NCI-H524 (cell line): ENCODE measurements around the gene MS4A14.
"Not testable (repeated sequence)": the region's sequence is repeated elsewhere in the genome, so short reads cannot be mapped to it uniquely, and the experiment has no call there.

Source experiments
- DNase-seq, 2 experiments: peaks; one replicate each; lab custom pipeline; 2025; lab: John Stamatoyannopoulos, UW

MS4A14 gene

DNA sequence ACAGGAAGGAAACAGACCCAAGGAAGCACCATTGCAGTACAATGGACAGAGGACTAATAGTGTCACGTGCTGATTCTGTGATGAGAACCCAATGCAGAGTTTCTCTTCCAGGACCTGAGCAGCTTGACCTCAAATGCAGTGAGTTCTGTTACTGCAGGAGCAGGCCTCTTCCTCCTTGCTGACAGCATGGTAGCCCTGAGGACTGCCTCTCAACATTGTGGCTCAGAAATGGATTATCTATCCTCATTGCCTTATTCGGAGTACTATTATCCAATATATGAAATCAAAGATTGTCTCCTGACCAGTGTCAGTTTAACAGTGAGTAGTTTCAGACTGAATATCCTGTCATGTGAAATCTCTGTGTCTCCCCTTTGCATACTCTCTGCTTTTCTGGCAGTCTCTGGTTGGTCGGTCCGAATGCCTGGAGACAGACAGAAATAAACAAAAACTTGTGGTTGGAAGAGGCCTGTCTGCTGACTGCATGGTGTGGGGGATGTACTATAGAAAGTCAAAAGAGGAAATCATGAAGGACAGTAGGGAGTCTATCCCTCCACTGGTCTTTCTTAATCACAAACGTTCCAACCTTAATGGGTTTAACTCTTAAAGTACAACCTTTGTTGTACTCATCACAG, 6.9 kb upstream of the MS4A14 start:
- DNase-seq = no peak

DNA sequence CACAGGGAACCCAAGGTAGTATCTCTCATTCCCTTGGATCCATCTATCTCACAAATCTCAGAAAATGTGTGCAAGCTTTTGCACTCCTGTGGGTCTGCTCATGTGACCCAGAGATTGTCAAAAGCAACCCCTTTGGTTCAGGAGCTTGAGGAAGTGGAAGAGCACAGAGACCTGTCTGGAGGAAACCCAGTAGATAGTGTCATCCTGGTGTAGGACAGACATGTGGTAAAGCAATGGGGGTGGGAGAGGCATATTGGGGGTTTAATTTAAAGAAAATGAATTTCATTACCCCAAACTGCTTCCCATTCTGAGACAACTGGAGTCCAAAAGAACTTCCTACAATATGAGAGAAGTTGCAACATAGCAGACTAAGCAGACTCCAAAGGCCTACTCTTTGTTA, 5.8 kb upstream of the MS4A14 start:
- DNase-seq = no peak

DNA sequence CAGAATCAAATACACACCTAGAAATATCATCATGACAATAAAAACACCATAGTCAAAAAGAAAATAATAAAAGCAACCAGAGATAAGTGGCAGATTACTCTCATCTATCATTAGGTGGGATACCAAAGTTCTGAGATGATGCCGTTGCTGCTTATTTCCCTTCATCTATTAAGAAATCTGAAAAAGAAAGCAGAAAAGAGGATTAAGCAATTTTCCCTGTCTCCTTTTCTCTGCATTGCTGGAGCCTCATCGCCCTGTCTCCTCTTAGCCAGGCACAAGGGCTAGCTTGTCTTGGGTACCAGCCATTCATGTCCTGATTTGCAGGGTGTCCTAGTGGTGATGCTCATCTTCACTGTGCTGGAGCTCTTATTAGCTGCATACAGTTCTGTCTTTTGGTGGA, 3.9 kb upstream of the MS4A14 start:
- no peak for DNase-seq

DNA sequence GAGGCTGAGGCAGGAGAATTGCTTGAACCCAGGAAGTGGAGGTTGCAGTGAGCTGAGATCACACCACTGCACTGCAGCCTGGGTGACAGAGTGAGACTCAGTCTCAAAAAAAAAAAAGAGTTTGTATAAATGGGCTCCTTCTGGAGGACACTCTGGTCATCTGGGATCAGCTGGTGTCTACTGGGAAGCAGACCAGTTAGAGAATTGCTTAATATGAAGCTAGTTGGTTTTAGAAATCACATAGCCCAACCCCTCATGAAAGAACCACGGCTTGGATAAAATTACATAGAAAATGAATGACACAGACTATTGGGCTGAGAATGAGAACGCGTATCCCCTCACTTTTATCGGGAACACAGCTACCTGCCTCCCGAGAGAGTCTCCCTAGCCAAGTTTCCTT, 3.2 kb upstream of the MS4A14 start:
- no peak for DNase-seq

DNA sequence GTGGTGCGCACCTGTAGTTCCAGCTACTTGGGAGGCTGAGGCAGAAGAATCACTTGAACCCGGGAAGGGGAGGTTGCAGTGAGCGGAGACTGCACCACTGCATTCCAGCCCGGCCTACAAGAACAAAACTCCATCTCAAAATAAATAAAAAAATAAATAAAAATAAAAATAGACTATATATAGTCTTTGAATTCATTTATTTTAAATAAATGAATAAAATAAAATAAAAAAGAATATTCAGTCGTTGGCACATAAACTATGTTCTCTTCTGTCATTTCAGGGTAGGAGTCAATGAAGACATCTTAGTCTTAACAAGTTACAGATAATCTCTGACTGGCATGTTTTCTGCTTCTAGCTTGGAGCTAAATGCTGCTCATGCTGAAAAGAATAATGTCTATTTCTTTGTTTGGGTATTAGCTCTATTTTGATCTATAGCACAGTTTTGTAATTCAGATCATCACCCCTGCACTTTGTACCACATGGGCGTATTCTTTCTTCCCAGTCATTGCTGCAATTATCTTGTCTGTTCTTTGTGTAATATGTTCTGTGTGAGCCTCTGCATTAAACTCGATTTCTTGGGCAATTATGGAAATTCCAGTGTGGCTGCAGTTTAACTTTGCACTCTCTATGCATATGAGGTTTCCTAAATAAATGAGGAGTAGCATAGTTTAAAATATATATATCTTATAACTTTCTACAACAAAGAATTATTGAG, 1.4 kb upstream of the MS4A14 start:
- DNase-seq = no peak

DNA sequence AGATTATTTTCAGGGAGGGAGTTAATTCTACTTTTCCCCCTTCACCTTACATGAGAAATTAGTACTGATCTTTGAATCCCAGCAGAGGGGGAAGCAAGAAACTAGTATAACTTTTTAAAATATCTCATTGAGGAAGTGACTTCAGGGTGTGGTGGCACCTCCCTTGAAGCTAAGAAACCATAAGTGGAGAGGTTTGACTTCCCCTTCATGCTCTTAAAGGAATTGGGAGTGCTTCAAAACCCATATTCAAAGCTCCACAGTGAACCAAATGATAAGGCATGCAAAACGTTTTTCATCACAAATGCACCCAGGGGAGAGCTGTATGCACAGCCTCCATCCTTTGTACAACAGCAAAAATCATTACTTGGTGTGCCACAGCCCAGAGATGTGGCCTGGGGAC, 540 bp downstream of the MS4A14 start:
- DNase-seq = no peak

DNA sequence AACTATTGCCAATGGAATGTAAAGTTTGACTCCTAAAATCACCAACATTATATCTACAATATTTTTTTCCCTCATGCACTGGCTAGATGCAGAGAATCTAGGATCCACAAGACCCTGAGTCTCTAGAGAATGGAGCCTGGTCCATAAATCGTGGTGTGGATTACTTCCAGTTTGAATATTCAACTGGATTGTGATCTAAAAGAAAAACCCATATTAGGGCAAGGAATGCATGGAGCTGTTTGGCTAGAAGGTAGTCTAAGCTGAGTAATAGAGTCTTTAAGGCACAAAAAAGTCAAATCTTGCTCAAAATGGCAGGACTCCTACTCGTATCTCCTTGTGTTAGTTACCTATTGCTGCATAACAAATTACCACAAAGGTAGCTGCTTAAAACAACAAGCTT, 23.8 kb downstream of the MS4A14 start:
- DNase-seq = no peak

DNA sequence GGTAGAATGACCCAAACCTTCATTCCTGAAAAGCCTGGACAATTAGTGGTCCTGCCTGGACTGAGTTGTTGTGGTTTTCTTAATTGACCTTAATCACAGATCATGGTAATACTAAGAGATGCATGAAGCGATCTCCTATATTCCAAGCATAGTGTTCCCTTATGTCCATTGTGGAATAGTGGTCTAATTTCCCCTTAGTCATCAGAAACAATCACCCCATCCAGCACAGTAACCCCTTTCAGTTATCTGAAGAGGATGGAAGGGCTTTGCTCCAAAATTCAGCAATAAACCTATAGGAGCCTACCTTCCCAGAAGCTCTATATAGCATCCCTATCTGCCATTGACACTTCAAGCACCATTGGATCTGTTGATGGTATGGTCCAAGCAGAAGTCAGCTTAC, 26.4 kb downstream of the MS4A14 start:
- DNase-seq = no peak

DNA sequence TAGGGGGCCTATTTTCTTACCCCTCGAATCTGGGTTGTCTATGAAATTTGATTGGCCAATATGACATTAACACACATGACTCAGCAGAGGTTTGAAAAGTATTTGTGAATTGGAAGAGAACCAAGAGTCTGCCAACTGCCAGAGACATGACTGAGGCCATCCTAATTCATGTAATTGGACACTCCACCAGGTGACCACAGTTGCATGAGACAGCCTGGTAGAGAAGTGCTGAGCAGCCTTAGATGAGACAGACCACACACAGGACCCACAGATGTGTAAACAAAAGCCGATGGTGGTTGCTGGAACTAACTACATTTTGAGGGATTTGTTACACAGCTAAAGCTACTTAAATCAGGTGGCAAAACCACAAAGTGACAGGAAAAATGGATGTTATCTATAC, 32.3 kb downstream of the MS4A14 start:
- no peak for DNase-seq

DNA sequence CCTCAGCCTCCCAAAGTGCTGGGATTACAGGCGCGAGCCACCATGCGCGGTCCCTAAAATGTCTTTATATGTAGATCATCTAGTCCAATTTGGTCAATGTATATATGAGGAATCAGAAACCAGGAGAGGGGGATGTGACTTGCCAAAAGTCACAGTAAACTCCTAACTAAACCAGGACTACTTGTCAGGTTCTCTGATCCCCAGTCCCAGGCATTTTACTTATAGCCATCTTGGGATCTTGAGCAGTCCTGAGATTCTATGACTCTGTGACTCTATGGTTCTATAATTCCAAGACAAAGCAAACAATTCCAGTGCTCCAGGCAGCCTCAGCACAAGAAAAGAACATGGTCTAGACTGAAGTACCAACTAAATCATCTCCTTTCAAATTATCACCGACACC, 33.0 kb downstream of the MS4A14 start, which contains the start of gene MS4A5:
MS4A5 (plus strand) TSS at position 301 of the 400 bp plus-strand sequence. CDS start 103 bp downstream, outside the sequence.
- no peak for DNase-seq

DNA sequence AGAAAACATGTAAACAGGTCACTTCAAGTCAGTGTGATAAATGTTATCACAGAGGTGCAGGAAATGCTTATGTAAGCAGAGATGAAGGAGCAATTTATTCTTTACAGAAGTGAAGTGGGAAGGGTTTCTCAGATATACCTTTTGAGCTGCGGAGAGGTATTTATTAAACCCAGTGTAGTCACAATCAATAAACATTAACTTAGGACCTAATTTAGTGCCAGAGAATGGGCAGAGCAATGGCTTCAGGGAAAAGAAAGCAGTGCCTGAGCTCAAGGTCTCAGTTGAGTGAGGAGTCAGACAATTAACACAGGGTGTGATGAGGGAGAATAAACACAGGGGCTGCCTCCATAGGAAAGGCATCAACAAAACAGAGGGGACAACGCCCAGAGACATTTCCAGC, 35.0 kb downstream of the MS4A14 start:
- DNase-seq = no peak

DNA sequence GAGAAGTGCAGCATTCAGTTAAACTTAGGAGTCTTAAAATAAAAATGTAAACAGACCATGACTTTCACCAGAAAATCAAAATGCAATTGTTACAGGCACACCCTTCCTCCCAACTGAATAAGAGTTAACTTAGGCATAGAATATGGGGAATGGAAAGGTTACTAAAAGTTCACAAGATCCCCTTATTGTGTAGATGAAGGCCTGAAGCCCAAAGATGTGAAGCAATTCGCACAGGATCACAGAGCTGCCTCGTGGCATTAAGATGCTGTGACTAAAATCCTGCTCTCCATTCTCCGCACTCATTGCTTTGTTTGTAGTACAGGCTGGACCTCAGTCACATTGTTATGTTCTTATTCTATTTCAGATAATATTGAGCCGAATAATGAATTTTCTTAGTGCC, 37.1 kb downstream of the MS4A14 start:
- no peak for DNase-seq

DNA sequence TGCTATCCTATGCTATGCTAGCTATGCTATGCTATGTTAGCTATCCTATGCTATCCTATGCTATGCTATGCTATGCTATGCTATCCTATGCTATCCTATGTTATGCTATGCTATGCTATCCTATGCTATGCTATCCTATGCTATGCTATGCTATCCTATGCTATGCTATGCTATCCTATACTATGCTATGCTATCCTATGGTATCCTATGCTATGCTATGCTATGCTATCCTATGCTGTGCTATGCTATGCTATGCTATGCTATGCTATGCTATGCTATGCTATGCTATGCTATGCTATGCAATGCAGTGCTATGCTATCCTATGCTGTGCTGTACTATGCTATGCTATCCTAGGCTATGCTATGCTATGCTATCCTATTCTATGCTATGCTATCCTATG, 50.8 kb downstream of the MS4A14 start:
- DNase-seq = no peak

DNA sequence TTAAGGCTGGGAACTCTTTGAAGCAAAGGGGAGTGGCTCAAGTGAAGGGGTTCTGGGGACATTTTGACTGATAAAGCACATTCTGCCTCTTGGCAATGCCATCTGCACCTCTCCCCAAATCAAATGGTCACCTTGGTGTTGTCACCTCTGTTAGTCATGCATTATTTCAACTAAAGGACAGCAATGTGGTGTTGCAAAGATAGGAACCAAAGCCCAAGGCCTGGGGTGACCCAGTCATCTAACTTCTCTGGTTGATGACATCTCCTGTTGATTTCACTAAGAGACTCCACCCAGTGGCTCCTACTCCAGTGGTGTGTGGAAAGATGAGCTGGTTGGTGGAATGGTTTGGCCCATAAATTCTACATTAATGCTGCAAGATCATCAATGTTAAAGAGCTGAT, 51.6 kb downstream of the MS4A14 start:
- DNase-seq = no peak

DNA sequence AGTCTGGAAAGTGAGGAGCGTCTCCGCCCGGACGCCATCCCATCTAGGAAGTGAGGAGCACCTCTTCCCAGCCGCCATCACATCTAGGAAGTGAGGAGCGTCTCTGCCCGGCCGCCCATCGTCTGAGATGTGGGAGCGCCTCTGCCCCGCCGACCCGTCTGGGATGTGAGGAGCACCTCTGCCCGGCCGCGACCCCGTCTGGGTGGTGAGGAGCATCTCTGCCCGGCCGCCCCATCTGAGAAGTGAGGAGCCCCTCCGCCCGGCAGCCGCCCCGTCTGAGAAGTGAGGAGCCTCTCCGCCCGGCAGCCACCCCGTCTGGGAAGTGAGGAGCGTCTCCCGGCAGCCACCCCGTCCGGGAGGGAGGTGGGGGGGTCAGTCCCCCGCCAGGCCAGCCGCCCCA, 54.9 kb downstream of the MS4A14 start:
- DNase-seq = not testable (repeated sequence)

DNA sequence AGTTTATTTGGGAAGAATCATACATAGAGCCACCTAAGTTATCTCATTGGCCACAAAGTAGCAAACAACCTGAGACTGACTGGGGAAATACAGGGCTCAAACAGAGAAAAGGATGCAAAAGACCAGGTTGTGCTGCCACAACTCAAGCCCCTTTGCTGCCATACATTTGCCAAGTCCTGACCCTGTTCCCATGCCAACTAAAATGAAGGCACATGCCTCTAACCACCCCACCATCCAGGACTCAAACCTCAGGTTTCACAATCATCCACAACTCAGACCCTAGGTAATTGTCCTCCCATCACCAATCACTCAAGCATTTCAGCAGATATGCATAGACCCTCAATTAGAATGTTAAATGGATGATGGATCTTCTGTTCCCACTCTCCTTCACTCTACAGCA, 58.0 kb downstream of the MS4A14 start:
- DNase-seq = no peak

DNA sequence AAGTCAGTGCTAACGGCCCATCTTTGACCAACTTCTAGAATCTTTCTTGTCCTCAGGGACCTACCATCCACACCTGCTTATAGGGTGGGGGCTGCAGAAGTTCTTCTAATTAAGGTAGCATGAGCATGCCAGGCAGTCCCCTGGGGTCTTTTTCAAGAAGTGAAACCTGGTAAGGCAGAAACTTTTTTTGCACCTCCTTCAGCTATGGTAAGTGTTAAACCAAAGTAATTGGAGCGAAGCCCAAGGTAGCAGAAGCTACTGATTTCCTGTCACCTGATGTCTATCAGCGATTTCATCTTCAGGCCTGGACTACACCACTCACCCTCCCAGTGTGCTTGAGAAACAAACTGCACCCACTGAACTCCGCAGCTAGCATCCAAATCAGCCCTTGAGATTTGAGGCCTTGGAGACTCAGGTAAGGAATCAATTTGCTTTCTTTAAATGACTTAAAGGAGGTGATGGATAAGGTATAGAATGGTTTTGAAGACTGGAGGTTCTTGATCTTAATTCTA, 59.3 kb downstream of the MS4A14 start, which contains the start of gene MS4A1:
MS4A1 (plus strand) TSS at position 317 of the 512 bp plus-strand sequence. CDS start 6,528 bp downstream, outside the sequence.
- DNase-seq = no peak

DNA sequence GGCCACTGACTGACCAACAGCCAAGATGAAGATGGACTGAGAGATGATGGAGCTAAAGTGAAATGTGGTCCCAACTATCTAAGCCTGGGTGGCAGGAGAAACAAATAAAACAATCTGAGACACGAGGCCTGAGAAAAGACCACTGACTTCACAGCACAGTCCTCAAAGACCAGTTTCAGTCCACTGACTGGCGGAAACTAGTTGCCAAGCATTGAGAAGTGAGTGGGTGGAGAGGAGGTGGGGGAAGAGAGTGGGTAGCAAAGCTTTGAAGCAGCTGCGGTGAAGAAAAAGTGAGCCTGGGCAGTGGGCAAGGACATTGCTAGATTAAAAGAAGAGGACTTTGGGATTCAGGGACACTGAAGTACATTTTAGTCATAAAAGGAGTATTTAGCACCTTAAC, 61.3 kb downstream of the MS4A14 start:
- no peak for DNase-seq

DNA sequence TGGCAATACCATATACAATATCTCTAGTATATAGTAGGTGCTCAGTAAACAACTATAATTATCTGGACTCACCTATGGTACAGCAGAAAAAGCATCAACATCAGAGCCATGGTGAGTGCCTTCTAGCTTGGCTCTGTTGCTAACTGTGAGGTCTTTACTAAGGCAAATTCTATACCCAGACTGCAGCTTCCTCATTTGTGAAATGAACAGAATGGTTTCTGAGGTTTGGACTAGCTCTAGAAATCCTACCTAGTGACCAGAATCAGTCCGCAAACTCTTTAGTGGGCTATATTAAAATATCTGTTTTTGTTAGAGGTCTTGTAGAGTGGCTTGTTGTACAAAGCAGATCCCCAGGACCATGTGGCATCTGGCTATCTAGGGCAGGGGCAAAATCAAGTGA, 63.1 kb downstream of the MS4A14 start:
- DNase-seq = no peak
